ENCODE results near the gene COPS3. TPM values are rescaled to one million over a fixed set of nuclear protein-coding genes. Genes with fewer than 3 reads are reported as not detected.
"Not testable (repeated sequence)": the region's sequence is repeated elsewhere in the genome, so short reads cannot be mapped to it uniquely, and the experiment has no call there.

The COPS3 gene
- total RNA-seq, 1 experiment from 2014 or later, result 73.6 TPM

DNA sequence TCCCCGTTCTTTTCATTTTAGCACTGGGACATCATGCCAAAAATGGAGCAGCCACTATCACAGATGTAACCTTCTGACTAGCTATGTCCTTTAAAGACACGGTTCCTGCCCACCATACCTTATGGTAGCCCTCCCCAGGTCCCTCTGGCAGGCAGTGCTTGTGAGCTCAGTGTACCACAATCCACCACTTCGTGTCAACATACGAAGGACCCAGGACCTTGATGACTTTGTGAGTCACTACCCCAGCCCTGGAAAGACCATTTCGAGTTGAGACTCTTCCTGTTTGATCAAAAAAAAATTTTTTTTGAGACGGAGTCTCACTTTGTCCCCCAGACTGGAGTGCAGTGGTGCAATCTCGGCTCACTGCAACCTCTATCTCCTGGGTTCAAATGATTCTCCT, 23.0 kb downstream of the COPS3 start:
- no peak overlapping the region for H3K4me3 ChIP-seq (ENCODE audit: low read depth in 2 of 2, low read length in 2 of 2)
- in situ Hi-C loops (cut with HindIII; ENCODE audit: low pct_unique_long_range_greater_than_20kb, low sequenced_read_pairs), result no loop called here
- H3K27ac ChIP-seq (ENCODE audit: low read length), result no peak overlapping the region
- peaks cover 18% of the 10 kb centered on the region for H3K36me3 ChIP-seq (ENCODE audit: control insufficient read depth, insufficient read depth, low read length)
- no TSS peak for BruUV-seq (replicated peaks)
- DNase-seq (ENCODE audit: low read depth, low spot score), result no peak
- ChIA-PET POLR2A (no interaction called here), CTCF (interaction anchor here (0.6 kb wide), 2 partner anchors 51 to 113 kb away, joined by 4 to 11 read pairs; no protein-coding TSS in a partner anchor)
- no peak for ATAC-seq
- no peaks in the 10 kb centered on the region for H3K27me3 ChIP-seq (ENCODE audit: control insufficient read depth, insufficient read depth, low read length)
- intact Hi-C loops (cut with micrococcal nuclease; ENCODE audit: unreplicated experiment), result no loop called here
- TF ChIP-seq, protein P1, sequence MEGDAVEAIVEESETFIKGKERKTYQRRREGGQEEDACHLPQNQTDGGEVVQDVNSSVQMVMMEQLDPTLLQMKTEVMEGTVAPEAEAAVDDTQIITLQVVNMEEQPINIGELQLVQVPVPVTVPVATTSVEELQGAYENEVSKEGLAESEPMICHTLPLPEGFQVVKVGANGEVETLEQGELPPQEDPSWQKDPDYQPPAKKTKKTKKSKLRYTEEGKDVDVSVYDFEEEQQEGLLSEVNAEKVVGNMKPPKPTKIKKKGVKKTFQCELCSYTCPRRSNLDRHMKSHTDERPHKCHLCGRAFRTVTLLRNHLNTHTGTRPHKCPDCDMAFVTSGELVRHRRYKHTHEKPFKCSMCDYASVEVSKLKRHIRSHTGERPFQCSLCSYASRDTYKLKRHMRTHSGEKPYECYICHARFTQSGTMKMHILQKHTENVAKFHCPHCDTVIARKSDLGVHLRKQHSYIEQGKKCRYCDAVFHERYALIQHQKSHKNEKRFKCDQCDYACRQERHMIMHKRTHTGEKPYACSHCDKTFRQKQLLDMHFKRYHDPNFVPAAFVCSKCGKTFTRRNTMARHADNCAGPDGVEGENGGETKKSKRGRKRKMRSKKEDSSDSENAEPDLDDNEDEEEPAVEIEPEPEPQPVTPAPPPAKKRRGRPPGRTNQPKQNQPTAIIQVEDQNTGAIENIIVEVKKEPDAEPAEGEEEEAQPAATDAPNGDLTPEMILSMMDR (IDR thresholded peaks at IDR 0.05), result no peak
- TF ChIP-seq TCF7L2 (IDR thresholded peaks at IDR 0.05; ENCODE audit: low read depth, low read length) (no peak), POLR2AphosphoS5 (IDR thresholded peaks at IDR 0.05; ENCODE audit: low read depth, low read length) (no peak), SIN3A (IDR thresholded peaks at IDR 0.05; ENCODE audit: borderline replicate concordance, insufficient read depth, low read depth, low read length) (no peak)
- TF ChIP-seq, protein P2, sequence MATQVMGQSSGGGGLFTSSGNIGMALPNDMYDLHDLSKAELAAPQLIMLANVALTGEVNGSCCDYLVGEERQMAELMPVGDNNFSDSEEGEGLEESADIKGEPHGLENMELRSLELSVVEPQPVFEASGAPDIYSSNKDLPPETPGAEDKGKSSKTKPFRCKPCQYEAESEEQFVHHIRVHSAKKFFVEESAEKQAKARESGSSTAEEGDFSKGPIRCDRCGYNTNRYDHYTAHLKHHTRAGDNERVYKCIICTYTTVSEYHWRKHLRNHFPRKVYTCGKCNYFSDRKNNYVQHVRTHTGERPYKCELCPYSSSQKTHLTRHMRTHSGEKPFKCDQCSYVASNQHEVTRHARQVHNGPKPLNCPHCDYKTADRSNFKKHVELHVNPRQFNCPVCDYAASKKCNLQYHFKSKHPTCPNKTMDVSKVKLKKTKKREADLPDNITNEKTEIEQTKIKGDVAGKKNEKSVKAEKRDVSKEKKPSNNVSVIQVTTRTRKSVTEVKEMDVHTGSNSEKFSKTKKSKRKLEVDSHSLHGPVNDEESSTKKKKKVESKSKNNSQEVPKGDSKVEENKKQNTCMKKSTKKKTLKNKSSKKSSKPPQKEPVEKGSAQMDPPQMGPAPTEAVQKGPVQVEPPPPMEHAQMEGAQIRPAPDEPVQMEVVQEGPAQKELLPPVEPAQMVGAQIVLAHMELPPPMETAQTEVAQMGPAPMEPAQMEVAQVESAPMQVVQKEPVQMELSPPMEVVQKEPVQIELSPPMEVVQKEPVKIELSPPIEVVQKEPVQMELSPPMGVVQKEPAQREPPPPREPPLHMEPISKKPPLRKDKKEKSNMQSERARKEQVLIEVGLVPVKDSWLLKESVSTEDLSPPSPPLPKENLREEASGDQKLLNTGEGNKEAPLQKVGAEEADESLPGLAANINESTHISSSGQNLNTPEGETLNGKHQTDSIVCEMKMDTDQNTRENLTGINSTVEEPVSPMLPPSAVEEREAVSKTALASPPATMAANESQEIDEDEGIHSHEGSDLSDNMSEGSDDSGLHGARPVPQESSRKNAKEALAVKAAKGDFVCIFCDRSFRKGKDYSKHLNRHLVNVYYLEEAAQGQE (IDR thresholded peaks at IDR 0.05; ENCODE audit: insufficient read depth in 1 of 2, low read depth in 2 of 2, low read length in 1 of 2), result no peak
- no peaks in the 10 kb centered on the region for H3K9me3 ChIP-seq (ENCODE audit: control insufficient read depth, insufficient read depth, low read depth, low read length)
- H3K4me1 ChIP-seq (ENCODE audit: control insufficient read depth, insufficient read depth, low read length), result no peaks in the 10 kb centered on the region

- peaks cover 14% of the 10 kb centered on the region for H3K36me3 ChIP-seq (ENCODE audit: control insufficient read depth, insufficient read depth, low read length)
- no peaks in the 10 kb centered on the region for H3K9me3 ChIP-seq (ENCODE audit: control insufficient read depth, insufficient read depth, low read depth, low read length)
- BruUV-seq (replicated peaks), result no TSS peak
- H3K4me3 ChIP-seq (ENCODE audit: low read depth in 2 of 2, low read length in 2 of 2), result no peak overlapping the region
- POLR2A ChIA-PET, result interaction anchor here (0.6 kb wide), 1 partner anchor 426 kb away, joined by 6 read pairs; no protein-coding TSS in a partner anchor
- TF ChIP-seq TCF7L2 (IDR thresholded peaks at IDR 0.05; ENCODE audit: low read depth, low read length) (no peak), SIN3A (IDR thresholded peaks at IDR 0.05; ENCODE audit: borderline replicate concordance, insufficient read depth, low read depth, low read length) (no peak), POLR2AphosphoS5 (IDR thresholded peaks at IDR 0.05; ENCODE audit: low read depth, low read length) (no peak)
- TF ChIP-seq, protein P2 (IDR thresholded peaks at IDR 0.05; ENCODE audit: insufficient read depth in 1 of 2, low read depth in 2 of 2, low read length in 1 of 2), result no peak
- TF ChIP-seq, protein P1 (IDR thresholded peaks at IDR 0.05), result no peak
- DNase-seq (ENCODE audit: low read depth, low spot score), result no peak
- in situ Hi-C loops (cut with HindIII; ENCODE audit: low pct_unique_long_range_greater_than_20kb, low sequenced_read_pairs), result no loop called here
- H3K4me1 ChIP-seq (ENCODE audit: control insufficient read depth, insufficient read depth, low read length), result no peaks in the 10 kb centered on the region
- CTCF ChIA-PET, result interaction anchor here (0.7 kb wide), 1 partner anchor 45 kb away, joined by 4 read pairs; no protein-coding TSS in a partner anchor
- H3K27ac ChIP-seq (ENCODE audit: low read length), result no peak overlapping the region
- H3K27me3 ChIP-seq (ENCODE audit: control insufficient read depth, insufficient read depth, low read length), result no peaks in the 10 kb centered on the region
- intact Hi-C loops (cut with micrococcal nuclease; ENCODE audit: unreplicated experiment), result no loop called here
- no peak for ATAC-seq
Observed at GRCh38 chr17:17256316-17256715, 24.7 kb downstream of the COPS3 start.

- H3K27me3 ChIP-seq (ENCODE audit: control insufficient read depth, insufficient read depth, low read length); intact Hi-C loops (cut with micrococcal nuclease; ENCODE audit: unreplicated experiment); in situ Hi-C loops (cut with HindIII; ENCODE audit: low pct_unique_long_range_greater_than_20kb, low sequenced_read_pairs); H3K9me3 ChIP-seq (ENCODE audit: control insufficient read depth, insufficient read depth, low read depth, low read length); H3K27ac ChIP-seq (ENCODE audit: low read length); DNase-seq (ENCODE audit: low read depth, low spot score); H3K4me1 ChIP-seq (ENCODE audit: control insufficient read depth, insufficient read depth, low read length); BruUV-seq (replicated peaks); ATAC-seq; H3K4me3 ChIP-seq (ENCODE audit: low read depth in 2 of 2, low read length in 2 of 2); POLR2A ChIA-PET: not testable (repeated sequence)
- CTCF ChIA-PET, result interaction anchor here (0.7 kb wide), 1 partner anchor 45 kb away, joined by 4 read pairs; no protein-coding TSS in a partner anchor
- peaks cover 12% of the 10 kb centered on the region for H3K36me3 ChIP-seq (ENCODE audit: control insufficient read depth, insufficient read depth, low read length)
Observed at GRCh38 chr17:17255689-17256088, 25.4 kb downstream of the COPS3 start.

All from Panc1 (cell line).